PC-9 (cell line): ENCODE measurements around the gene ASAH2. TPM values are rescaled to one million over a fixed set of nuclear protein-coding genes. Genes with fewer than 3 reads are reported as not detected.
A peak's percentile ranks its signal among the peaks of the same experiment; 100 is the strongest.
"Not testable (repeated sequence)": the region's sequence is repeated elsewhere in the genome, so short reads cannot be mapped to it uniquely, and the experiment has no call there.

ENCODE experiments used
- BruUV-seq: library from RNA; stranded (reverse); fragments of 400-500 nt; replicated peaks from 2 replicates; lab custom pipeline; 2021; lab: Mats Ljungman, UMichigan
- CTCF ChIA-PET: fragments of 300-600 bp; sonication (Branson Sonifier 250); formaldehyde crosslinking; loops from one replicate; lab custom pipeline; 2022; ENCODE audit warnings: antibody characterized with exemption; lab: Charles Lee
- POLR2A ChIA-PET: fragments of 300-600 bp; sonication (Branson Sonifier 250); formaldehyde crosslinking; loops from one replicate; lab custom pipeline; 2022; ENCODE audit warnings: antibody characterized with exemption; ENCODE audit not compliant: unreplicated experiment; lab: Charles Lee
- DNase-seq, 2 experiments: peaks; one replicate each; pipeline versions ENCODE4 v3.0.0 to v3.0.0-alpha.2; 2015 to 2022; ENCODE audit warnings: mixed read lengths in 1 of 2
- H2AFZ ChIP-seq: fragments of 200-600 bp; sonication (generic); 2 replicates; pipeline ENCODE4 v1.8.1; 2017; ENCODE audit warnings: antibody characterized with exemption
- H3F3A ChIP-seq: fragments of 200-600 bp; sonication (generic); 2 replicates; pipeline ENCODE4 v1.8.1; 2017; ENCODE audit warnings: antibody characterized with exemption, mild to moderate bottlenecking, low read depth; ENCODE audit not compliant: insufficient read depth
- H3K27ac ChIP-seq: fragments of 200-600 bp; sonication (generic); 2 replicates; pipeline ENCODE4 v1.6.1; 2016; ENCODE audit warnings: mixed run types
- H3K27me3 ChIP-seq: fragments of 200-600 bp; sonication (generic); 2 replicates; pipeline ENCODE4 v1.6.1; 2016; ENCODE audit warnings: low read depth, mixed run types; ENCODE audit not compliant: insufficient read depth
- H3K36me3 ChIP-seq: fragments of 200-600 bp; sonication (generic); 2 replicates; pipeline ENCODE4 v1.6.1; 2016; ENCODE audit warnings: low read depth, mixed run types
- H3K4me1 ChIP-seq: fragments of 200-600 bp; sonication (generic); replicated peaks from 2 replicates; pipeline ENCODE4 v1.6.1; 2016; ENCODE audit warnings: mixed run types; ENCODE audit not compliant: insufficient read depth
- H3K4me2 ChIP-seq: fragments of 200-600 bp; sonication (generic); 2 replicates; pipeline ENCODE4 v1.6.1; 2017; ENCODE audit warnings: mixed run types
- H3K4me3 ChIP-seq: fragments of 200-600 bp; sonication (generic); 2 replicates; pipeline ENCODE4 v1.6.1; 2016; ENCODE audit warnings: mixed run types
- H3K79me2 ChIP-seq: fragments of 200-600 bp; sonication (generic); 2 replicates; pipeline ENCODE4 v1.6.1; 2017; ENCODE audit warnings: low read depth, mixed run types
- H3K9me2 ChIP-seq: fragments of 200-600 bp; sonication (generic); 2 replicates; pipeline ENCODE4 v1.8.1; 2017; ENCODE audit warnings: mild to moderate bottlenecking; ENCODE audit not compliant: insufficient read depth
- H3K9me3 ChIP-seq: fragments of 200-600 bp; sonication (generic); 2 replicates; pipeline ENCODE4 v1.8.1; 2016; ENCODE audit warnings: low read depth; ENCODE audit not compliant: insufficient read depth
- H4K20me1 ChIP-seq: fragments of 200-600 bp; sonication (generic); 2 replicates; pipeline ENCODE4 v1.8.1; 2017; ENCODE audit not compliant: insufficient read depth
- CTCF ChIP-seq: fragments of 200-600 bp; sonication (generic); conservative IDR thresholded peaks from 2 replicates; pipeline ENCODE4 v1.6.1; 2017; ENCODE audit warnings: mixed run types, antibody characterized with exemption, mild to moderate bottlenecking, moderate library complexity
- EZH2 ChIP-seq: fragments of 200-600 bp; sonication (generic); IDR thresholded peaks from 2 replicates; pipeline ENCODE4 v1.8.0; 2017; ENCODE audit warnings: antibody characterized with exemption, low read depth
- intact Hi-C: fragments of 100-400 bp; cut with micrococcal nuclease; formaldehyde crosslinking; loops from one replicate; pipeline ENCODE4 v1.10.0; 2022; ENCODE audit not compliant: unreplicated experiment
- total RNA-seq: library from RNA; stranded (reverse); gene quantifications from 2 replicates; pipeline ENCODE4 v1.2.3, GENCODE V29; 2021

Gene ASAH2
- total RNA-seq, 1 experiment from 2014 or later = 8.3 TPM

- intact Hi-C loops = no loop called here
Measured at GRCh38 chr10:50271564-50272250, 20.4 kb upstream of the ASAH2 start.

GRCh38 chr10:50267877-50268276 is 16.6 kb upstream of the ASAH2 start:
- H3K79me2 ChIP-seq, H3K27me3 ChIP-seq, BruUV-seq, H3K4me3 ChIP-seq, H3K36me3 ChIP-seq, H4K20me1 ChIP-seq, H3K9me3 ChIP-seq, H3F3A ChIP-seq, DNase-seq, CTCF ChIA-PET, POLR2A ChIA-PET, H2AFZ ChIP-seq, H3K4me1 ChIP-seq, H3K9me2 ChIP-seq, H3K27ac ChIP-seq, H3K4me2 ChIP-seq, intact Hi-C loops: not testable (repeated sequence)

More at GRCh38 chr10:50271564-50272250, 20.4 kb upstream of the ASAH2 start:
- DNase-seq = peak in 1 of 2 experiments; percentile 28
- H3K79me2 ChIP-seq = no peaks in the 10 kb centered on the region
- no TSS peak for BruUV-seq
- CTCF ChIA-PET = no interaction called here
- H3K4me2 ChIP-seq = no peak overlapping the region
- H3K27ac ChIP-seq = no peak overlapping the region
- H3K36me3 ChIP-seq = no peaks in the 10 kb centered on the region
- TF ChIP-seq CTCF (no peak), EZH2 (no peak)
- no peak overlapping the region for H3K4me3 ChIP-seq
- no peaks in the 10 kb centered on the region for H3F3A ChIP-seq
- no peaks in the 10 kb centered on the region for H3K9me2 ChIP-seq
- POLR2A ChIA-PET = no interaction called here
- H3K27me3 ChIP-seq = no peaks in the 10 kb centered on the region
- H4K20me1 ChIP-seq = no peaks in the 10 kb centered on the region
- H3K4me1 ChIP-seq = no peaks in the 10 kb centered on the region
- no peaks in the 10 kb centered on the region for H3K9me3 ChIP-seq
- H2AFZ ChIP-seq = no peak overlapping the region

DNA sequence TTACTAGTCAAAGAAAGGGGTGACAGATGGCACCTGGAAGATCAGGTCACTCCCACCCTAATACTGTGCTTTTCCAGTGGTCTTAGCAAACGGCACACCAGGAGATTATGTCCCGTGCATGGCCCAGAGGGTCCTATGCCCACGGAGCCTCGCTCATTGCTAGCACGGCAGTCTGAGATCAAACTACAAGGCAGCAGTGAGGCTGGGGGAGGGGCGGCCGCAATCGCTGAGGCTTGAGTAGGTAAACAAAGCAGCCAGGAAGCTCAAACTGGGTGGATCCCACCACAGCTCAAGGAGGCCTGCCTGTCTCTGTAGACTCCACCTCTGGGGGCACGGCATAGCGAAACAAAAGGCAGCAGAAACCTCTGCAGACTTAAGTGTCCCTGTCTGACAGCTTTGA is 11.3 kb upstream of the ASAH2 start:
- H3K27me3 ChIP-seq, H3K9me2 ChIP-seq, H4K20me1 ChIP-seq, H3K4me1 ChIP-seq, POLR2A ChIA-PET, H3K27ac ChIP-seq, H3K36me3 ChIP-seq, H3K9me3 ChIP-seq, H3K4me3 ChIP-seq, H3F3A ChIP-seq, CTCF ChIA-PET, H2AFZ ChIP-seq, intact Hi-C loops, H3K79me2 ChIP-seq, BruUV-seq: not testable (repeated sequence)
- DNase-seq = peak; percentile 9 to 16
- H3K4me2 ChIP-seq = peak overlapping the region; percentile 47

DNA sequence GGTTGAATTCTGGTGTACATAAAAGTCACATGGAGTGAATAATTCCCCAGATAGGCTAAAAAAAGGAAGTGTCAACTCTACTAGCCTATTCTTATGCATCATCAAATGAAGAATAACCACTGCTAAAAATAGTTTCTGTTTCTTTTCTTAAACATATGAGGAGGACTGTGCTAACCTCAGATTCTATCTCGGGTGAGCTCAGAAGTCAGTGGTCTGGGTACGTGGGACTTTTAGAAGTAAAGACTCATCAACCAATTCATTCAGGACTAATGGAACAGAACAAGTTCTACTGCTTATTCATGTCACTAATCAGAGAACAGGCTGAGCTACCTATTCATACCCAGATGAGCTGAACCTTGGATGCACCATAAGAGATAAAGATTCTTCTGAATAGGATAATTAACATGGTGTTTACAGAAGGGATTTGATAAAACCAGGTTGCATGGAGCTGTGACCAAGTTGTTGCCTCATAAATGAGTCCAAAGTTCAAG is 9.5 kb upstream of the ASAH2 start:
- Histone ChIP-seq H3K4me2 (no peak overlapping the region), H3K4me1 (no peaks in the 10 kb centered on the region), H2AFZ (no peak overlapping the region), H3K36me3 (no peaks in the 10 kb centered on the region), H3K27me3 (peaks cover 9% of the 10 kb centered on the region; the same call in 1 of the 2 replicates), H3K27ac (no peak overlapping the region), H3K9me2 (no peaks in the 10 kb centered on the region), H3K79me2 (no peaks in the 10 kb centered on the region), H4K20me1 (no peaks in the 10 kb centered on the region), H3F3A (no peaks in the 10 kb centered on the region), H3K4me3 (no peak overlapping the region), H3K9me3 (no peaks in the 10 kb centered on the region)
- BruUV-seq = no TSS peak
- peak in 1 of 2 experiments; percentile 31 for DNase-seq
- POLR2A ChIA-PET = no interaction called here
- TF ChIP-seq EZH2 (no peak), CTCF (no peak)
- CTCF ChIA-PET = interaction anchor here (0.6 kb wide), 1 partner anchor 14 kb away, joined by 3 read pairs; no protein-coding TSS in a partner anchor
- intact Hi-C loops = no loop called here
